Natural killer cell treated with Interleukin-12 subunit alpha and Interleukin-12 subunit beta and Interleukin-15 and Interleukin-18, amount 100 ng/mL, for 72 hours (primary cell): ENCODE measurements around the gene CACNG3. TPM values are rescaled to one million over a fixed set of nuclear protein-coding genes. Genes with fewer than 3 reads are reported as not detected.

Source experiments
- ATAC-seq, 2 donors: fragments of 150-1000 bp; cut with Tn5 transposase in 1 of 2; sonication (Bioruptor Pico), chemical (Tn5 transposase) in 1 of 2; 2 replicates each; pipeline ENCODE4 v1.10.0; 2021
- DNase-seq: peaks from one replicate; pipeline ENCODE4 v3.0.0; 2022; ENCODE audit warnings: low spot score
- H3K27ac Mint-ChIP-seq, 2 donors: 1 replicate in 1 of 2; 2 replicates in 1 of 2; pipeline ENCODE4 v1.8.0; 2022; ENCODE audit warnings: mixed read lengths in 2 of 2, mild to moderate bottlenecking in 1 of 2, moderate library complexity in 1 of 2
- H3K27me3 Mint-ChIP-seq, 2 donors: 1 replicate in 1 of 2; 2 replicates in 1 of 2; pipeline ENCODE4 v1.8.0; 2022; ENCODE audit warnings: mixed read lengths in 2 of 2
- H3K36me3 Mint-ChIP-seq: one replicate; pipeline ENCODE4 v1.8.0; 2022; ENCODE audit warnings: mixed read lengths
- H3K4me1 Mint-ChIP-seq, 2 donors: 1 replicate in 1 of 2; 2 replicates in 1 of 2; pipeline ENCODE4 v1.8.0; 2022; ENCODE audit warnings: low read depth in 2 of 2, mixed read lengths in 2 of 2, mild to moderate bottlenecking in 1 of 2
- H3K4me3 Mint-ChIP-seq: one replicate; pipeline ENCODE4 v1.8.0; 2022; ENCODE audit warnings: mixed read lengths
- H3K9me3 Mint-ChIP-seq: 2 replicates; pipeline ENCODE4 v1.8.0; 2022; ENCODE audit warnings: mixed read lengths
- total RNA-seq, 2 donors: library from RNA; stranded (reverse); gene quantifications; one replicate each; pipeline ENCODE4 v1.2.3, GENCODE V29; 2022

Gene CACNG3
- total RNA-seq, 2 donors from 2014 or later, result not detected

DNA sequence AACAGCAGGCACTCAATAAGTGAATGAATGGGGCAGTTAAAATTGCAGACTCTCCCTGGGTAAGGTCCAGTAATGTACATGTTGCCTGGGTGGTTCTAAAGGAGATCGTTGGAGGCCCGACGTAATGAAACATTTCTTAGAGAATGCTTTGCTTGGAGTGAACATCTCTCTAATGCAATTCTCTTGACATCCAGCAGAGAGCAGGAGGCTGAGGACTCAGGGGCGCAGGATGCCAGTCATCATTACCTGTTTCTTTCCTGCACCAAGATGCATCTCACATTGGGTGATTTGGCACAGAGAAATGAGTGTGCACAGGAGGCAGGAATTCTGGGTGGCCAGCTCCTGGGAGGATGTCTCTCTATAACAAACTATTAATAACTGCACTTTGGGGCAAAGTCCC lies 152.9 kb downstream of the CACNG3 start:
- Mint-ChIP-seq H3K9me3 (no peaks in the 10 kb centered on the region), H3K4me1 (no peaks in the 10 kb centered on the region), H3K4me3 (no peak overlapping the region), H3K27me3 (peaks cover 12 to 17% of the 10 kb centered on the region in 2 donors), H3K27ac (no peak overlapping the region), H3K36me3 (no peaks in the 10 kb centered on the region)
- DNase-seq (no peak), ATAC-seq (no peak)
